Choroid plexus epithelial cell (primary cell): ENCODE measurements around the gene LRRC37A3.
"Not testable (repeated sequence)": the region's sequence is repeated elsewhere in the genome, so short reads cannot be mapped to it uniquely, and the experiment has no call there.

Experiments
- DNase-seq: peaks from one replicate; pipeline ENCODE4 v3.0.0-alpha.2; 2010; ENCODE audit warnings: low read depth
- H3K4me3 ChIP-seq: 2 replicates; pipeline ENCODE4 v1.5.1; 2011; ENCODE audit warnings: low read depth, mild to moderate bottlenecking, control low read depth, low read length, moderate library complexity
- TF ChIP-seq, protein P1 (sequence below): conservative IDR thresholded peaks from 2 replicates; pipeline ENCODE4 v1.5.1; 2011; ENCODE audit warnings: low read depth, mild to moderate bottlenecking, control low read depth, inconsistent platforms, low read length, moderate library complexity

The LRRC37A3 gene

DNA sequence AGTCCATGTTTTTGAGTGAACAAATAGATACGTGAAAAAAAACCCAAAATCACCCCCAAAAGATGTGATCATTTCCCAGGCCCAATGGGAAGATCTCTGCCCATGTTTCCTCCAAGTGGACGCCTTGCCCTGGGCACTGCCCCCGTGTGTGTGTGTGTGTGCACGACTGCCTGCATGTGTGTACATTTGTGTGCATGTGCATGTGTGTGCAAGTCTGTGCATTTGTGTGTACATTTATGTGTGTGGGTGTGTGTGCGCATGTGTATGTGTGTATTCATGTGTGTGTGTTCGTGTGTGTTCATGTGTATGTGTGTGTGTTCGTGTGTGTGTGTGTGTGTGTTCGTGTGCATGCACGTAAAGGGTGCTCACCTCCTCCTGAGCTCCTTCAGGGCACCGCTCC, 16.8 kb upstream of the LRRC37A3 start:
- TF ChIP-seq, protein P1, sequence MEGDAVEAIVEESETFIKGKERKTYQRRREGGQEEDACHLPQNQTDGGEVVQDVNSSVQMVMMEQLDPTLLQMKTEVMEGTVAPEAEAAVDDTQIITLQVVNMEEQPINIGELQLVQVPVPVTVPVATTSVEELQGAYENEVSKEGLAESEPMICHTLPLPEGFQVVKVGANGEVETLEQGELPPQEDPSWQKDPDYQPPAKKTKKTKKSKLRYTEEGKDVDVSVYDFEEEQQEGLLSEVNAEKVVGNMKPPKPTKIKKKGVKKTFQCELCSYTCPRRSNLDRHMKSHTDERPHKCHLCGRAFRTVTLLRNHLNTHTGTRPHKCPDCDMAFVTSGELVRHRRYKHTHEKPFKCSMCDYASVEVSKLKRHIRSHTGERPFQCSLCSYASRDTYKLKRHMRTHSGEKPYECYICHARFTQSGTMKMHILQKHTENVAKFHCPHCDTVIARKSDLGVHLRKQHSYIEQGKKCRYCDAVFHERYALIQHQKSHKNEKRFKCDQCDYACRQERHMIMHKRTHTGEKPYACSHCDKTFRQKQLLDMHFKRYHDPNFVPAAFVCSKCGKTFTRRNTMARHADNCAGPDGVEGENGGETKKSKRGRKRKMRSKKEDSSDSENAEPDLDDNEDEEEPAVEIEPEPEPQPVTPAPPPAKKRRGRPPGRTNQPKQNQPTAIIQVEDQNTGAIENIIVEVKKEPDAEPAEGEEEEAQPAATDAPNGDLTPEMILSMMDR = no peak
- no peak overlapping the region for H3K4me3 ChIP-seq
- no peak for DNase-seq

GRCh38 chr17:64934284-64934778, 15.1 kb upstream of the LRRC37A3 start:
- DNase-seq, H3K4me3 ChIP-seq: not testable (repeated sequence)

DNA sequence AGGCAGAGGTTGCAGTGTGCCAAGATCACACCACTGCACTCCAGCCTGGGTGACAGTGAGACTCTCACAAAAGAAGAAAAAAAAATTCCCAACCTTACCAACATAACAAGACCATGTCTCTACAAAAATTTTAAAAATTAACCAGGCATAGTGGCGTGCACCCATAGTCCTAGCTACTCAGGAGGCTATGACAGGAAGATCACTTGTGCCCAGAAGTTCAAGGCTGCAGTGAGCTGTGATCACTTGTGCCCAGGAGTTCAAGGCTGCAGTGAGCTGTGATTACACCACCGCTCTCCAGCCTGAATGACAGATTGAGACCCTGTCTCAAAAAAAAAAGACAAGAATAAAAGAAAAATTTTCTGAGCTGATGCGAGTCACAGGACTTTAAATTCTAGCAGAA, 13.6 kb upstream of the LRRC37A3 start:
- DNase-seq = not testable (repeated sequence)

DNA sequence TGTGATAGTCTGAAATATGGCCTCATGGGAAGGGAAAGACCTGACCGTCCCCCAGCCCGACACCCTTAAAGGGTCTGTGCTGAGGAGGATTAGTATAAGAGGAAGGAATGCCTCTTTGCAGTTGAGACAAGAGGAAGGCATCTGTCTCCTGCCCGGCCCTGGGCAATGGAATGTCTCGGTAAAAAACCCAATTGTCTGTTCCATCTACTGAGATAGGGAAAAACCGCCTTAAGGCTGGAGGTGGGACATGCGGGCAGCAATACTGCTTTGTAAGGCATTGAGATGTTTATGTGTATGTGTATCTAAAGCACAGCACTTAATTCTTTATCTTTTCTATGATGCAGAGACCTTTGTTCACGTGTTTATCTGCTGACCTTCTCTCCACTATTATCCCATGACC, 11.1 kb upstream of the LRRC37A3 start:
- DNase-seq, H3K4me3 ChIP-seq: not testable (repeated sequence)

More for the DNA sequence above, 13.6 kb upstream of the LRRC37A3 start:
- not testable (repeated sequence) for H3K4me3 ChIP-seq

- DNase-seq = not testable (repeated sequence)
Observed at GRCh38 chr17:64929419-64930209, 10.3 kb upstream of the LRRC37A3 start.

GRCh38 chr17:64928701-64929100, 9.4 kb upstream of the LRRC37A3 start:
- DNase-seq, H3K4me3 ChIP-seq: not testable (repeated sequence)

More at GRCh38 chr17:64929419-64930209, 10.3 kb upstream of the LRRC37A3 start:
- H3K4me3 ChIP-seq = not testable (repeated sequence)

- peak; percentile 76 for DNase-seq
- H3K4me3 ChIP-seq = not testable (repeated sequence)
- TF ChIP-seq, protein P1 = peak; percentile 48
Observed at GRCh38 chr17:64927444-64927843, 8.2 kb upstream of the LRRC37A3 start.

GRCh38 chr17:64926430-64926829, 7.2 kb upstream of the LRRC37A3 start:
- DNase-seq, H3K4me3 ChIP-seq: not testable (repeated sequence)

GRCh38 chr17:64925244-64925643, 6.0 kb upstream of the LRRC37A3 start:
- DNase-seq, H3K4me3 ChIP-seq: not testable (repeated sequence)

DNA sequence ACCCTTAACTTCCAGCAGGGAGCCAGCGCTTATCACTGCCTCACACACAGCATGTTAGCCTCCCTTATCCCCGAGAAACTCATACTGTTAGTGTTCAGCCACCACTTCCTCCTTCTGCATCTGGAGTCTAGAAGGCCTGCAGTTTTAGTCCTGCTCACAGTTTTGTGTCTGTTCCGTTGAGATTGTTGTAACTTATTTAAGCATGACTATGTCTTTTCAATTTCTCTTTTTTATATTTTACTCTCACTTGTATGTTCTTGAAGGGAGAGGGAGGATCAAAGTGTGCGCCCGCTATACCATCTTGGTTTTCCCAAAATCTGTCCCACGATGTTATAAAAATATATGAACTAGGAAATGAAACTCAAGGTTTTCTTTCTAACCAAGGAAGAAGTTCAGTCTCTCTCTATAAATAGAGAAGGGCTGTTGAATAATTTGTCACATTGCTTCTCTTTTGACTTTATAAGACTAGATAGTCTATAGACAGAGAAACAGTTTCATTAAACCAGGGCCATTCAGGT, 3.8 kb upstream of the LRRC37A3 start:
- H3K4me3 ChIP-seq = not testable (repeated sequence)
- peak; percentile 51 for DNase-seq

DNA sequence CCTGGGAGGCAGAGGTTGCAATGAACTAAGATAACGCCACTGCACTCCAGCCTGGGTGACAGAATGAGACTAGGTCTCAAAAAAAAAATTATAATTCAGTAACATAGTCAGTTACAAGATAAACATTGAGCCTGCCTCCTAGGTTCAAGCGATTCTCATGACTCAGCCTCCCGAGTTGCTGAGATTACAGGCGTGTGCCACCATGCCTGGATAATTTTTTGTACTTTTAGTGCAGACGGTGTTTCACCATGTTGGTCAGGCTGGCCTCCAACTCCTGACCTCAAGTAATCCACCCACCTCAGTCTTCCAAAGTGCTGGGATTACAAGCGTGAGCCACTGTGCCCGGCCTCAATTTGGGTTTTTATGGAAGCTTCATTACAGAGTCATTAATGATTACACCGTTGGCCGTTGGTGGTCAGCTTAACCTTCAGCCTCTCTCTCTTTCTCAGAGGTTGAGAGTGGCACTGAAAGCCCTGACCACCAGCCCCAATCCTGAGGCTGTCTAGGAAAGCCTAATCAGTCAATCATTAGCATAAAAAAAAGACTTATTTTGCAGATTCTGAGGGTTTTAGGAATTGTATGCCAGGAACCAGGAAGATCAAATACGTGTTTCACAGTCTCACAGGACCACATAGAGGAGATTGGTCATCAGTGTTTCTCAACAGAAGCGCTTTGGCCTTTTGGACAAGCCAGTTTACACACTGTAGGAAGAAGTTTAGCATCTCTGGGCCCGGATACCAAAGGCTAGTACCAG, 1.3 kb upstream of the LRRC37A3 start:
- no peak for DNase-seq
- TF ChIP-seq, protein P1 = no peak
- H3K4me3 ChIP-seq = no peak overlapping the region
